ENCODE measurements around the gene FUZ. TPM values are rescaled to one million over a fixed set of nuclear protein-coding genes. Genes with fewer than 3 reads are reported as not detected.

The FUZ gene
- total and polyA plus RNA-seq, 9 donors = 13.4 to 48.6 (median 27.5) TPM

DNA sequence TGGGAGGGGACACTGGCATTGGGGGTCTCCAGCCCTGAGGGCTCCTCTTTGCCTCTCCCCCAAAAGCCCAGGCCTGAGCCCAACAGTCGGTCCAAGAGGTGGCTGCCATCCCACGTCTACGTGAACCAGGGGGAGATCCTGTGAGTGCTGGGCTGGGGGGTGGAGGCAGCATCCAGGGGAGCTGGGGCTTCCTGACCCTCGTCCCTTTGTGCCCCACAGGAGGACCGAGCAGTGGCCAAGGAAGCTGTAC lies 44.7 kb upstream of the FUZ start:
- TF ChIP-seq, protein P1, sequence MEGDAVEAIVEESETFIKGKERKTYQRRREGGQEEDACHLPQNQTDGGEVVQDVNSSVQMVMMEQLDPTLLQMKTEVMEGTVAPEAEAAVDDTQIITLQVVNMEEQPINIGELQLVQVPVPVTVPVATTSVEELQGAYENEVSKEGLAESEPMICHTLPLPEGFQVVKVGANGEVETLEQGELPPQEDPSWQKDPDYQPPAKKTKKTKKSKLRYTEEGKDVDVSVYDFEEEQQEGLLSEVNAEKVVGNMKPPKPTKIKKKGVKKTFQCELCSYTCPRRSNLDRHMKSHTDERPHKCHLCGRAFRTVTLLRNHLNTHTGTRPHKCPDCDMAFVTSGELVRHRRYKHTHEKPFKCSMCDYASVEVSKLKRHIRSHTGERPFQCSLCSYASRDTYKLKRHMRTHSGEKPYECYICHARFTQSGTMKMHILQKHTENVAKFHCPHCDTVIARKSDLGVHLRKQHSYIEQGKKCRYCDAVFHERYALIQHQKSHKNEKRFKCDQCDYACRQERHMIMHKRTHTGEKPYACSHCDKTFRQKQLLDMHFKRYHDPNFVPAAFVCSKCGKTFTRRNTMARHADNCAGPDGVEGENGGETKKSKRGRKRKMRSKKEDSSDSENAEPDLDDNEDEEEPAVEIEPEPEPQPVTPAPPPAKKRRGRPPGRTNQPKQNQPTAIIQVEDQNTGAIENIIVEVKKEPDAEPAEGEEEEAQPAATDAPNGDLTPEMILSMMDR (IDR thresholded peaks at IDR 0.05) = no peak
- no peak for TF ChIP-seq EP300 (IDR thresholded peaks at IDR 0.05)
- Histone ChIP-seq H3K9me3 (no peaks in the 10 kb centered on the region), H3K4me1 (ENCODE audit: insufficient read depth) (peaks cover 7% of the 10 kb centered on the region), H3K27me3 (no peaks in the 10 kb centered on the region), H3K4me3 (no peak overlapping the region), H3K36me3 (no peaks in the 10 kb centered on the region), H3K27ac (no peak overlapping the region)
- 72 to 84% (median 74%) methylated on average over 5 of the region's 5 CpGs for WGBS, 3 donors
- no peak for DNase-seq
- intact Hi-C loops (cut with DNase I) = loop anchor here in 1 of 4 donors (5.0 kb wide), 1 partner anchor 35 kb away; no protein-coding TSS in a partner anchor

DNA sequence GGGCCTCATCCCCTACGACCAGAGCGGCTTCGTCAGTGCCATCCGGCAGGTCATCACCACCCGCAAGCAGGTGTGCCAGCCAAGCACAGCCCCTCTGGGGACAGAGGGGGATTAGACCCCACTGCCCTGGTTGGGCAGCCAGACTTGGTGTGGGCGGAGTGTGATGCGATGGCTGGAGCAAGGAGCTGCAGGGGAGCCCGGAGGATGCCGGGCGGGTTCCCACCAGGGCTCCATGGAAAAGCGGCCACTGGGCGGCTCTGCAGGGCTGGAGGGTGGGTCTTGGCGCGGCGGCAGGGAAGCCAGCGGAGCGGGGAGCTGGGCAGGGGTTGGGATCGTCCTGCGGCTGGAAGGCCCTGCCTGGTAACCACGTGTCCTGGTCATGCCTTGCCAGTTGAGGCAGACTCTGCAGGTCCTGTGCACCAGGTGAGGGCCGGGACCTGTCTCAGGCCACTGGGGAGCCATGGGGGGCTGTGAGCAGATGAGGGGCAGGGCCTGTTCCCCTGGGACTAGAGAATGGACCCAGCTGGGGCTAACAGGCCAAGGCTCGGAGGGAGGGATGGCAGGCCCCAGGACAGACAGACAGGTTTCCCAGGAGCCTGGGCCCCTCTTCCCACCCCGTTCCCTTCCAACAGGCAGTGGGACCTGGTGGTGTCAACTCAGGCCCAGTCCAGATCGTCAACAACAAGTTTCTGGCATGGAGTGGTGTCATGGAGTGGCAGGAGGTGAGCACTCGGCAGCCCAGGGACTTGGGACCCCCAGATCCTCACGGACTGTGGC lies 44.2 kb upstream of the FUZ start:
- no peaks in the 10 kb centered on the region for H3K36me3 ChIP-seq
- TF ChIP-seq POLR2A (IDR thresholded peaks at IDR 0.05) = no peak
- TF ChIP-seq, protein P1 (IDR thresholded peaks at IDR 0.05) = no peak
- no peak for TF ChIP-seq EP300 (IDR thresholded peaks at IDR 0.05)
- 82 to 89% (median 84%) methylated on average over 25 to 26 of the region's 26 CpGs for WGBS, 3 donors
- no peak overlapping the region for H3K4me3 ChIP-seq
- peak in 3 of 5 donors; percentile 11 to 45 (median 38) for DNase-seq
- intact Hi-C loops (cut with DNase I) = loop anchor here in 1 of 4 donors (5.0 kb wide), 1 partner anchor 35 kb away; no protein-coding TSS in a partner anchor
- H3K27ac ChIP-seq = no peak overlapping the region
- peaks cover 6% of the 10 kb centered on the region for H3K4me1 ChIP-seq (ENCODE audit: insufficient read depth)
- H3K9me3 ChIP-seq = no peaks in the 10 kb centered on the region
- H3K27me3 ChIP-seq = no peaks in the 10 kb centered on the region

DNA sequence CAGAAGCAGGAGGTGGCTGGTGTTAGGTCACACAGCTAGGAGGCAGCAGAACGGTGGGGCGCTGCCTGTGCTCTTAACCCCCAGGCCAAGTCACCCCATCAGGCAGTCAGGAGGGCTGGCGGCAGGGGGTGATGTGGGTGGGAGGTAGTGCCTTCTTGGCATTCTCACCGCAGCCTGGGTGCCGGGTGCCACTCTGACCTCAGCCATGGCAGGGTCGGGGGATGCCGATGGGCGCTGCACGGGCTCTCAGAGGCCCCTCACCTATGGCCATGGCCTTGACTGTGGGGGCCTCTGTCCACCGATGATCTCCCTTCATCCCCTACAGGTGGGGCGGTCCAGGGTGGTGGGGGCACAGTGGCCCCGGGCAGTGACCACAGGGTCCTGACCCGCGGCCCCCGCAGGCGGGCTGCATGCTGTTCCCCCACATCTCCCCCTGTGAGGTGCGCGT lies 43.5 kb upstream of the FUZ start:
- WGBS, 3 donors = 76 to 83% (median 79%) methylated on average over 14 to 18 of the region's 18 CpGs
- intact Hi-C loops (cut with DNase I) = loop anchor here in 1 of 4 donors (5.0 kb wide), 1 partner anchor 34 kb away; no protein-coding TSS in a partner anchor
- TF ChIP-seq EP300 (IDR thresholded peaks at IDR 0.05) (no peak), POLR2A (IDR thresholded peaks at IDR 0.05) (no peak)
- TF ChIP-seq, protein P1 (IDR thresholded peaks at IDR 0.05) = no peak
- Histone ChIP-seq H3K36me3 (no peaks in the 10 kb centered on the region), H3K27me3 (no peaks in the 10 kb centered on the region), H3K27ac (no peak overlapping the region), H3K4me1 (ENCODE audit: insufficient read depth) (peaks cover 8% of the 10 kb centered on the region), H3K4me3 (no peak overlapping the region), H3K9me3 (no peaks in the 10 kb centered on the region)
- peak in 3 of 5 donors; percentile 27 to 45 (median 37) for DNase-seq

DNA sequence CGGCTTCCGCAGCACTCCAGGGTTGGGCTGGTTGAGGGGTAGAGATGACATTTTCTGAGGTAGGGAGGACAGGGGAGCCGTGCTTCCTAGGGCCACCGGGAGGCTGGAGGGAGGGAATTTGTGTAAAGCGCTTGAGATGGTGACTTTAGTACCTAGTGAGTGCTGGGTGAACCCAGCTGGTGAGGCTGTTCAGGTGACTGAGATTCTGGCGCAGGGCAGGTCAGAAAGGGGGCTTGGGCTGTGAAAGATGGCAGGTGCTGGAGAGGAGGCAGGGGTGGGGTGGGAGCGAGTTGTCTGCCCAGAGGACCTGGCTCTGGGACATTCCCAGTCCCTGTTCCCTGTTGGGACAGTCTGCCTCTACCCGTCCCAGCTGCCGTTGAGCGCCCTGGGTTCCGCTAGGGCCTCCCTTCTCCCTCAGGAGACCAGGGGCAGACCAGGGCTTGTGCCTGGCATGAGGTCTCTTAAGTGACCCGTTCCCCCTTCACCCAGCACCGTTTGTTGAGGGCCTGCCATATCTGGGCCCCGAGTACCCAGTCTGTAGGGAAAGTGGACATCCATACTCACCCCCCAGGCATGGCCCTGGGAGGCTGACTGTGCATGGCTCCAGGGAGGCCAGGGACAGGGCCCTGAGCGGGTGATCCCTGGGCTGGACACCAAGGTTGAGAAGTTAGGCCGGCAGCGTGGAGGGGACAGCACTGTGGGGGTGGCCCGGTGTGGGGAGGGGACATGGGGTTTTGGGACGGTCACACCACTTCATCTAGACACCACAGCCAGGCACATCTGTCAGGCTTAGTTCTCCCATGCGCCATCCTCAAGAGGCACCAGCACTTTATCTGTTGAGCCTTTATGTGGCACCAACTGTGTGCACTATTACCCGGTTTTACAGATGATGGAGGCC lies 42.8 kb upstream of the FUZ start:
- Histone ChIP-seq H3K4me3 (no peak overlapping the region), H3K36me3 (no peaks in the 10 kb centered on the region), H3K27me3 (no peaks in the 10 kb centered on the region), H3K9me3 (no peaks in the 10 kb centered on the region), H3K27ac (peak overlapping the region in 1 of 2 donors; percentile 2), H3K4me1 (ENCODE audit: insufficient read depth) (peaks cover 8% of the 10 kb centered on the region)
- peak in 2 of 5 donors; percentile 29 to 45 for DNase-seq
- TF ChIP-seq, protein P1 (IDR thresholded peaks at IDR 0.05) = no peak
- TF ChIP-seq POLR2A (IDR thresholded peaks at IDR 0.05) (no peak), EP300 (IDR thresholded peaks at IDR 0.05) (no peak)
- WGBS, 3 donors = 78 to 84% (median 81%) methylated on average over 21 of the region's 21 CpGs
- intact Hi-C loops (cut with DNase I) = loop anchor here in 1 of 4 donors (5.0 kb wide), 1 partner anchor 34 kb away; no protein-coding TSS in a partner anchor

Measured in ovary (tissue), 9 donors.